Heart left ventricle (tissue), 16 donors: ENCODE results near the gene SLC37A1. TPM values are rescaled to one million over a fixed set of nuclear protein-coding genes. Genes with fewer than 3 reads are reported as not detected.
A peak's percentile ranks its signal among the peaks of the same experiment; 100 is the strongest.

ENCODE experiments used
- ATAC-seq, 4 donors: fragments of 200-7000 bp; cut with Tn5 transposase; one replicate each; pipeline ENCODE4 v1.9.1; 2020 to 2022; ENCODE audit warnings: moderate library complexity in 4 of 4, mild to moderate bottlenecking in 3 of 4, moderate number of reproducible peaks in 1 of 4
- DNase-seq, 5 donors: peaks; one replicate each; pipeline ENCODE4 v3.0.0-alpha.2; 2020
- H3K27ac ChIP-seq, 12 donors: fragments of 200-600 bp; sonication (generic) in 4 of 12; one replicate each; pipeline versions ENCODE4 v1.5.0 to v1.8.0; 2016 to 2022; ENCODE audit warnings: mild to moderate bottlenecking in 2 of 12
- H3K27me3 ChIP-seq, 9 donors: fragments of 200-600 bp; sonication (generic) in 2 of 9; one replicate each; pipeline versions ENCODE4 v1.5.1 to v1.8.0; 2016 to 2022; ENCODE audit warnings: mild to moderate bottlenecking in 3 of 9
- H3K36me3 ChIP-seq, 9 donors: fragments of 200-600 bp; sonication (generic) in 2 of 9; one replicate each; pipeline versions ENCODE4 v1.5.0 to v1.8.0; 2018 to 2022; ENCODE audit warnings: mild to moderate bottlenecking in 2 of 9
- H3K4me1 ChIP-seq, 12 donors: fragments of 200-600 bp; sonication (generic) in 4 of 12; one replicate each; pipeline versions ENCODE4 v1.5.0 to v1.8.0; 2016 to 2022; ENCODE audit warnings: mild to moderate bottlenecking in 3 of 12
- H3K4me3 ChIP-seq, 12 donors: fragments of 200-600 bp; sonication (generic) in 4 of 12; one replicate each; pipeline versions ENCODE4 v1.5.0 to v1.8.0; 2017 to 2022; ENCODE audit warnings: mild to moderate bottlenecking in 9 of 12, moderate library complexity in 4 of 12
- H3K9me3 ChIP-seq, 12 donors: fragments of 200-600 bp; sonication (generic) in 4 of 12; one replicate each; pipeline versions ENCODE4 v1.5.0 to v1.8.0; 2016 to 2022; ENCODE audit warnings: mild to moderate bottlenecking in 1 of 12
- CTCF ChIP-seq, 12 donors: fragments of 200-600 bp; sonication (generic) in 4 of 12; IDR thresholded peaks; one replicate each; pipeline versions ENCODE4 v1.5.0 to v1.8.0; 2018 to 2022; ENCODE audit warnings: antibody characterized with exemption in 12 of 12, mild to moderate bottlenecking in 5 of 12
- POLR2A ChIP-seq, 2 donors: fragments of 450-650 bp; IDR thresholded peaks; one replicate each; pipeline ENCODE4 v1.6.1; 2017; ENCODE audit warnings: antibody characterized with exemption in 2 of 2, mild to moderate bottlenecking in 2 of 2, moderate library complexity in 2 of 2
- WGBS, 4 donors: extraction: QIAGEN DNeasy Blood & Tissue Kit in 2 of 4; methylation state at CpG; one replicate each; pipeline versions ENCODE4 v1.1.5 to v1.1.7; 2013 to 2018; 5-methylcytosine and 5-hydroxymethylcytosine counted together
- intact Hi-C, 10 donors: fragments of 100-400 bp; cut with DNase I; formaldehyde crosslinking; loops; one replicate each; pipeline versions ENCODE4 v1.11.1 to v1.14.2; 2022
- polyA plus RNA-seq, 2 donors: library from polyadenylated mRNA; stranded (reverse); fragments of 200-250 nt; gene quantifications; one replicate each; pipeline ENCODE4 v1.2.3, GENCODE V29; 2013
- total RNA-seq, 9 donors: library from RNA; depleted of rRNA in 2 of 9; stranded (reverse); fragments of >200 nt in 2 of 9; fragmentation: NEBNext Ultra II Directional in 3 of 9; extraction: Animal tissue kit (Norgen Biotek cat#: 25700) in 3 of 9; gene quantifications; one replicate each; pipeline versions ENCODE4 v1.1.0 to v1.2.4, GENCODE V29; 2016 to 2023
- donor health status: ischemic (EF 13 %, LVEDD 7.1; RV severe dilation, severe dysfunction).
- donor health status: healthy with polysubstance abuse.
- donor health status: DM: no; HTN: yes; CAD: no.
- donor health status: DM: no; HTN: no; CAD: no.
- donor health status: ischemic (EF 25% LVEDD 6.9; RV normal size, moderate dysfunction).
- donor health status: ischemic (EF 25% LVEDD 5.7; RV mildly dilated, moderate dysfunction).
- donor health status: healthy.
- donor health status: DM: yes; HTN: yes; CAD: no.
- donor health status: ischemic (EF 35%, LVEDD 5.7; RV mildly dilated, moderate dysfunction).
- donor health status: nonischemic (EF 11% LVEDD 7.7; RV severe dilation, severe dysfunction).
- donor health status: DM: yes; HTN: yes; CAD: no.
- donor health status: PGD.
- donor health status: ischemic (EF 29% LVEDD 5.4; RV normal size, mild dysfunction).
- donor health status: nonischemic (EF 23%, LVEDD 6.1; RV moderate dilation, normal function).

Gene SLC37A1
- total and polyA plus RNA-seq, 11 donors = 2.2 to 13.0 (median 3.8) TPM

DNA sequence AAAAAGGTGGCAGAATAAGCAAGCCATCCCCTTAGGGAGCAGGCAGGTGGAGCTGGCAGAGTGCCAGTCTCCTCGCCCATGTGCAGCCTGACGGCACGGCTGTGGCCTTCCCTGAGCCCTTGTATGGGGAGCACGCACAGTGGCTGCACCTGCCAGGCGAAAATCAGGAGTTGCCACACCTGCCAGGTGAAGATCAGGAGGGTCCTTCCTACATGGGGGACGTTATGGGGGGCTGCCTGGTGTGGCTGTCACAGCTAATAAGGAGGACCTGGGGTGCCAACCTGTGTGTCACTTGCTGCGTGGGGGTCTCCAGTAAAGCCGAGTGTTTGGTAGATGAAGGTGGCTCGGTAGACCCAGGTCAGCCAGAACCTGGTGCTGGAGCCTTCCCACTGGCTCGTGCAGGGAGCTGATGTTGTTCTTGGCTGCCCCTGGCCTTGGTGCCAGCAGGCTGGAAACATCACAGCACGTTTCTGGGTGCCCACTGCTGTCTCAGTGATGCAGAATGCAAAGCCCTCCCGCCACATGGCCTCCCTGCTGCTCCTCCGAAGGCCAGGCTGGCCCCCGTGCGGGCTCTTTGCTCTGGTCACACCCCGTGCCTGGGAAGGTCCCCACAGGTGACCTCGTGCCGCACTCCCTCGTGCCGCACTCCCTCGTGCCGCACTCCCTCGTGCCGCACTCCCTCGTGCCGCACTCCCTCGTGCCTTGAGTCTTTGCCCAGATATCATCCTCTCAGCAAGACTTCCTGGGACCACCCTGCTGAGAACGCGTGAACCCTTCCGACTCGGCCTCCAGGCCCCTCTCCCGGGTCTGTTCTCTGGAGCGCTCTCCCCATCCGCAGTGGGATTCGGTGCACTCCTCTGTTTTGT is 55.4 kb downstream of the SLC37A1 start:
- TF ChIP-seq POLR2A (IDR thresholded peaks at IDR 0.05) (no peak), CTCF (IDR thresholded peaks at IDR 0.05) (no peak)
- peak in 4 of 5 donors; percentile 4 to 51 (median 16) for DNase-seq
- Histone ChIP-seq H3K9me3 (no peaks in the 10 kb centered on the region), H3K4me3 (no peak overlapping the region), H3K36me3 (peaks cover 0 to 84% (median 32%) of the 10 kb centered on the region in 9 donors), H3K27me3 (no peaks in the 10 kb centered on the region), H3K4me1 (no peaks in the 10 kb centered on the region), H3K27ac (no peak overlapping the region)
- intact Hi-C loops = loop anchor here in 1 of 10 donors (10.0 kb wide), 1 partner anchor 64 kb away; no protein-coding TSS in a partner anchor
- 83 to 99% (median 90%) methylated on average over 30 to 35 of the region's 35 CpGs for WGBS, 4 donors
- no peak for ATAC-seq

- no peak for TF ChIP-seq POLR2A (IDR thresholded peaks at IDR 0.05)
- no peak for TF ChIP-seq CTCF (IDR thresholded peaks at IDR 0.05)
- Histone ChIP-seq H3K27ac (peak overlapping the region in 1 of 12 donors; percentile 42), H3K9me3 (no peaks in the 10 kb centered on the region), H3K27me3 (no peaks in the 10 kb centered on the region), H3K4me3 (no peak overlapping the region), H3K36me3 (peaks cover 0 to 87% (median 35%) of the 10 kb centered on the region in 9 donors), H3K4me1 (no peaks in the 10 kb centered on the region)
- 86 to 94% (median 90%) methylated on average over 12 to 31 of the region's 31 CpGs for WGBS, 4 donors
- peak in 3 of 5 donors; percentile 12 to 52 (median 13) for DNase-seq
- ATAC-seq = no peak
- intact Hi-C loops = loop anchor here in 1 of 10 donors (10.0 kb wide), 1 partner anchor 65 kb away; no protein-coding TSS in a partner anchor
These were observed 56.2 kb downstream of the SLC37A1 start for GRCh38 chr21:42569732-42570301.

DNA sequence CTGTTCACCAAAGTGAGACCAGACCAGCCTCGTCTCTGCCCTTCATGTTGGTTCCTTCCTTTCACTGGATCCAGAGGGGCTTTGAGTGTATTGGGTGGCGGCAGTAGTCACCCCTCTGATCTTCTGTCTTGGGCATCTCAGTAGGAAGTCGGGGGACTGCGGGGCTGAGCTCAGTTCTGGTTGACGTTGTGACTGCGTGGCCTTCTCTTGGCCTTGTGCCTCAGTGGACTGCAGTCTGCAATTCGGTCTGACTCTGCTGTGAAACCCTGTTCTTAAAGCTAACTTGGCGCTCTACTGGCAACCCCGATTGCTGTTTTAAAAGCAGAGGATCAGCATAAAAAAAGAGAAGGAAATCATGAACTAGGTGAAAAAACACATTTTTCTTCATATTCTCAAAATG is 56.7 kb downstream of the SLC37A1 start:
- no peaks in the 10 kb centered on the region for H3K27me3 ChIP-seq
- peaks cover 0 to 1% (median 0%) of the 10 kb centered on the region in 12 donors for H3K9me3 ChIP-seq
- no peak for ATAC-seq
- peaks cover 0 to 87% (median 40%) of the 10 kb centered on the region in 9 donors for H3K36me3 ChIP-seq
- no peaks in the 10 kb centered on the region for H3K4me1 ChIP-seq
- peak overlapping the region in 1 of 12 donors; percentile 42 for H3K27ac ChIP-seq
- no peak overlapping the region for H3K4me3 ChIP-seq
- 82 to 95% (median 91%) methylated on average over 8 to 9 of the region's 9 CpGs for WGBS, 4 donors
- DNase-seq = peak in 3 of 5 donors; percentile 6 to 30 (median 11)
- intact Hi-C loops = no loop called here
- no peak for TF ChIP-seq CTCF (IDR thresholded peaks at IDR 0.05)
- TF ChIP-seq POLR2A (IDR thresholded peaks at IDR 0.05) = no peak

DNA sequence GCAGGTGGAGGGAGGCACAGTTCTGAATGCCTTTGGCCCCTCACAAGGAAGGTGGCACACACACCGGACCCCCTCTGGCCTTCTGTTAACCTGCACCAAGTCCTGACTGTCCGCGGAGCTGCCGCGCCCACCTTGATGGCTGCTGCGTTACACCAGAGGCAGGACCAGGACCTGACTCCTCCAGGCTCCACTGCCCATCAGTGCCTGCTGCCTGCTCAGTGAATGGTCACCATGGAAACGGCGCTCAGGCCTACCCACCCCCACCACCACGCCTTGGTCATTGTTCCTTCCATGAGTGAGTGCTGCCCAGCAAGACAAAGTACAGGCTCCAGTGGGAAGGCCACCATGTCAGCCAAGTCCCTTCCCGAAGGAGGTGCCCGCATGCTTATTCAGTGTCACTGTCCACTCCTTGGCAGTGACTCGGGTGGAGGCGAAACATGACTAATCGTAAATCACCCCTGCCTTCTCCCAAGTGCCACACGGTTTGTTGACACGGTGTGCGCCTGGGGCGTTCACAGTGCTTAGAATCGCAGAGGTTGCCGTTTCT is 57.3 kb downstream of the SLC37A1 start:
- TF ChIP-seq CTCF (IDR thresholded peaks at IDR 0.05) (no peak), POLR2A (IDR thresholded peaks at IDR 0.05) (no peak)
- ATAC-seq (no peak), DNase-seq (peak in 3 of 5 donors; percentile 16 to 56 (median 25))
- Histone ChIP-seq H3K27ac (peak overlapping the region in 1 of 12 donors; percentile 6), H3K9me3 (peaks cover 0 to 5% (median 0%) of the 10 kb centered on the region in 12 donors), H3K4me1 (no peaks in the 10 kb centered on the region), H3K4me3 (no peak overlapping the region), H3K27me3 (no peaks in the 10 kb centered on the region), H3K36me3 (peaks cover 0 to 90% (median 40%) of the 10 kb centered on the region in 9 donors)
- intact Hi-C loops = no loop called here
- 84 to 92% (median 90%) methylated on average over 20 of the region's 20 CpGs for WGBS, 4 donors
